ENCODE measurements around the gene CD2BP2.

DNA sequence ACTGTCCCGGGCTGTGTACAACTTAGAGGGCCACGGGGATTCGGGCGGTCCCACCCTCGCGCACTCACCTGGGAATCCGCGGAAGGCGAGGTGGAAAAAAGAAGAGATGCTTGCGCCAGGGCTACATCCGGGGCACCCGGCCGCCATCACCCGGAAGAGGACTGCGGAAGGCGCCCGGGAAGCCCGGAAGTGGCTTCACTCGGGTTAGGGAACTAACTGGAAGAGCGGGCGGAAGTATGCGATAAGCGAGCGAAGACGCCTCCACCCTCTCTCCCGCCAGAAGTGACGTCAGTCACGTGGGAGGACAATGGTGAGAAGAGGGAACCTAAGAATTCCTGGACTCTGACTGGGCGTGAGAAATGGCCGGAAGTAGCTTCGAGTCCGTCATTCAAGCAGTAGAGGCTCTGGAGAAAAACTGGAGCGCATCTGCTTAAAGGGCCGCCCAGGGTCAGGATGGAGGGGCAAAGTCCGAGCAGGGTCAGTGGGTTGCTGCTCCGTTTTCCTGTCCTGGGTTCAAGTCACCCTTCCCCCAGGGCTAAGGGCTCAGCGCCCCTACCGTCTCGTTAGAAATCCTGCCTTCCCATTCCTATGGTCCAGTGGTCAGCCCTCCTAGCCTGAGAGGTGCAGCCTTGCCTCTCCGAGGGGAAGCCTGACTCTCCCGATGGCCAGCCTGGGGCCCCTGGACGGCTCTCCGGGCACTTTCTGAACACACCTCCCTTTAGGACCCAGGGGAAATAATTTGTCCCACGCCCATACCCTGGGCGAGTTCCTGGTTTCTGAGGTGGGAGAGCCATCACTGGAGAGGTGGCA lies at the start of gene CD2BP2:
- no peak for TF ChIP-seq EZH2 (IDR thresholded peaks at IDR 0.05; ENCODE audit: low read length, missing control alignments)
- TF ChIP-seq, protein P1, sequence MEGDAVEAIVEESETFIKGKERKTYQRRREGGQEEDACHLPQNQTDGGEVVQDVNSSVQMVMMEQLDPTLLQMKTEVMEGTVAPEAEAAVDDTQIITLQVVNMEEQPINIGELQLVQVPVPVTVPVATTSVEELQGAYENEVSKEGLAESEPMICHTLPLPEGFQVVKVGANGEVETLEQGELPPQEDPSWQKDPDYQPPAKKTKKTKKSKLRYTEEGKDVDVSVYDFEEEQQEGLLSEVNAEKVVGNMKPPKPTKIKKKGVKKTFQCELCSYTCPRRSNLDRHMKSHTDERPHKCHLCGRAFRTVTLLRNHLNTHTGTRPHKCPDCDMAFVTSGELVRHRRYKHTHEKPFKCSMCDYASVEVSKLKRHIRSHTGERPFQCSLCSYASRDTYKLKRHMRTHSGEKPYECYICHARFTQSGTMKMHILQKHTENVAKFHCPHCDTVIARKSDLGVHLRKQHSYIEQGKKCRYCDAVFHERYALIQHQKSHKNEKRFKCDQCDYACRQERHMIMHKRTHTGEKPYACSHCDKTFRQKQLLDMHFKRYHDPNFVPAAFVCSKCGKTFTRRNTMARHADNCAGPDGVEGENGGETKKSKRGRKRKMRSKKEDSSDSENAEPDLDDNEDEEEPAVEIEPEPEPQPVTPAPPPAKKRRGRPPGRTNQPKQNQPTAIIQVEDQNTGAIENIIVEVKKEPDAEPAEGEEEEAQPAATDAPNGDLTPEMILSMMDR (conservative IDR thresholded peaks at IDR 0.05 in 1 of 2, IDR thresholded peaks at IDR 0.05 in 1 of 2; ENCODE audit: low read depth in 1 of 2, low read length in 2 of 2): peak in 1 of 2 donors; percentile 11
